HEK293 (cell line): ENCODE data around the gene FAM120B.

Experiments used
- AEBP2 ChIP-seq: fragments of 450-650 bp; formaldehyde crosslinking; IDR thresholded peaks from 2 replicates; pipeline ENCODE4 v1.5.1; 2016; ENCODE audit warnings: missing biosample characterization, missing genetic modification characterization, borderline replicate concordance
- ZNF24 ChIP-seq: fragments of 450-650 bp; formaldehyde crosslinking; IDR thresholded peaks from 2 replicates; pipeline ENCODE4 v1.5.1; 2016; ENCODE audit warnings: missing biosample characterization, missing genetic modification characterization
- ZNF837 ChIP-seq: fragments of 450-650 bp; formaldehyde crosslinking; IDR thresholded peaks from 2 replicates; pipeline ENCODE4 v1.5.1; 2016; ENCODE audit warnings: missing biosample characterization, missing genetic modification characterization

- TF ChIP-seq AEBP2 (tag by site-specific recombination) (no peak), ZNF24 (no peak), ZNF837 (tag by site-specific recombination) (no peak)
Observed at GRCh38 chr6:170260686-170261085, 45.9 kb upstream of the FAM120B start.
